Astrocyte of the cerebellum (primary cell): ENCODE results near the gene UAP1.
A peak's percentile ranks its signal among the peaks of the same experiment; 100 is the strongest.

ENCODE experiments used
- DNase-seq: peaks from one replicate; pipeline ENCODE4 v3.0.0-alpha.2; 2011; ENCODE audit warnings: low read depth
- H3K4me3 ChIP-seq: 2 replicates; pipeline ENCODE4 v1.5.1; 2011; ENCODE audit warnings: mild to moderate bottlenecking, low read depth, low read length, moderate library complexity
- in situ Hi-C: cut with HindIII; loops from 2 replicates; pipeline ENCODE4 v1.10.0; 2017; ENCODE audit warnings: low sequenced_read_pairs
- TF ChIP-seq, protein P1 (sequence below): IDR thresholded peaks from 2 replicates; pipeline ENCODE4 v1.5.1; 2012; ENCODE audit warnings: low read length, low read depth, moderate library complexity, mild to moderate bottlenecking; ENCODE audit errors: missing control alignments

UAP1 gene

DNA sequence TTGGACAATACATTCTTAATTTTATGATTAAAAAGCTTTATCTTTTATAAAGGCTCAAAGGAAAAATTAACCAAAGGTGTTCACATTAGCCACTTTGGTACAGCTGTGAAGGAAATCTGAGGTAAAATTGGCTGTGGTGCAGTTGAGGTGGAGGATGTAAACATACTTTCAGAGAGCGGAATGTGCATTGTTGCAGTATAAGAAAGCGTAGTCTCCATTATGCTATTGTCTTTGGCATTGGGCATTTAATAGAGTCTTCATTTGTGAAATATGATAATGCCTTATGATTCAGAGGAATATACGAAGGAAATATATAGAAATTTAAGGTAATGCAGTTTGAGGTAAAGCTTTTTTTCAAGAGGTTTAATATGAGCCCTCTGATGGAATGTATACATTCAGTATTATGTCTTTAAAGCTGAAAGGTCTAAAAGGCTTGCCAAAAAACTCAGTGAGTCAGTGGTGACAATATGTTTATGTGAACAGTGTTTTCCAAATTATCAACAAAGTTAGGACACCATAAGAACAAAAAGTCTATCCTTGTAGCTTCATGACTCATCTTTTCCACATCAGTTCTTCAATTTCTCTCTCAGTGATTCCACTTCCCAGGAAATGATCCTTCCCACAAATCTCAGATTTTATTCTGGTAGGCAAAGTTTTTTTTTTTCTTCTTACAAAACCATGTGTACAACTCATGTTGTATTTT is 43.9 kb downstream of the UAP1 start:
- TF ChIP-seq, protein P1, sequence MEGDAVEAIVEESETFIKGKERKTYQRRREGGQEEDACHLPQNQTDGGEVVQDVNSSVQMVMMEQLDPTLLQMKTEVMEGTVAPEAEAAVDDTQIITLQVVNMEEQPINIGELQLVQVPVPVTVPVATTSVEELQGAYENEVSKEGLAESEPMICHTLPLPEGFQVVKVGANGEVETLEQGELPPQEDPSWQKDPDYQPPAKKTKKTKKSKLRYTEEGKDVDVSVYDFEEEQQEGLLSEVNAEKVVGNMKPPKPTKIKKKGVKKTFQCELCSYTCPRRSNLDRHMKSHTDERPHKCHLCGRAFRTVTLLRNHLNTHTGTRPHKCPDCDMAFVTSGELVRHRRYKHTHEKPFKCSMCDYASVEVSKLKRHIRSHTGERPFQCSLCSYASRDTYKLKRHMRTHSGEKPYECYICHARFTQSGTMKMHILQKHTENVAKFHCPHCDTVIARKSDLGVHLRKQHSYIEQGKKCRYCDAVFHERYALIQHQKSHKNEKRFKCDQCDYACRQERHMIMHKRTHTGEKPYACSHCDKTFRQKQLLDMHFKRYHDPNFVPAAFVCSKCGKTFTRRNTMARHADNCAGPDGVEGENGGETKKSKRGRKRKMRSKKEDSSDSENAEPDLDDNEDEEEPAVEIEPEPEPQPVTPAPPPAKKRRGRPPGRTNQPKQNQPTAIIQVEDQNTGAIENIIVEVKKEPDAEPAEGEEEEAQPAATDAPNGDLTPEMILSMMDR, result no peak
- H3K4me3 ChIP-seq, result no peak overlapping the region
- in situ Hi-C loops, result no loop called here
- peak; percentile 82 for DNase-seq

DNA sequence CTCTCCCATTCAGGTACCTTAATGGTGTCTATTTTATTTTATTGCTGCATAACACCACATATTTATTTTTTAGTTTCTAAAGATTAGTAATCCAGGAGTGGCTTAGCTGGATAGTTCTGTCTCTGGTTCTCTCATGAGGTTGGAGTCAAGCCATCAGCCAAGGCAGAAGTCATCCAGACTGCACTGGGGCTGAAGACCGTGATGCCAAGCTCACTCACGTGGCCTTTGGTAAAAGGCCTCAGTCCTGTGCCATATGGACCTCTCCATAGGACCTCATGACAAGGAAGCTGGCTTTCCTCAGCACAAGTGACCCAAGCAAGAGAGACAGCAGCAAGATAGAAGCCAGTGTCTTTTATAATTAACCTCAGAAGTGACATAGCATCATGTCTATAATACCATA is 47.8 kb downstream of the UAP1 start:
- H3K4me3 ChIP-seq, result no peak overlapping the region
- TF ChIP-seq, protein P1, result no peak
- no peak for DNase-seq
- in situ Hi-C loops, result no loop called here

DNA sequence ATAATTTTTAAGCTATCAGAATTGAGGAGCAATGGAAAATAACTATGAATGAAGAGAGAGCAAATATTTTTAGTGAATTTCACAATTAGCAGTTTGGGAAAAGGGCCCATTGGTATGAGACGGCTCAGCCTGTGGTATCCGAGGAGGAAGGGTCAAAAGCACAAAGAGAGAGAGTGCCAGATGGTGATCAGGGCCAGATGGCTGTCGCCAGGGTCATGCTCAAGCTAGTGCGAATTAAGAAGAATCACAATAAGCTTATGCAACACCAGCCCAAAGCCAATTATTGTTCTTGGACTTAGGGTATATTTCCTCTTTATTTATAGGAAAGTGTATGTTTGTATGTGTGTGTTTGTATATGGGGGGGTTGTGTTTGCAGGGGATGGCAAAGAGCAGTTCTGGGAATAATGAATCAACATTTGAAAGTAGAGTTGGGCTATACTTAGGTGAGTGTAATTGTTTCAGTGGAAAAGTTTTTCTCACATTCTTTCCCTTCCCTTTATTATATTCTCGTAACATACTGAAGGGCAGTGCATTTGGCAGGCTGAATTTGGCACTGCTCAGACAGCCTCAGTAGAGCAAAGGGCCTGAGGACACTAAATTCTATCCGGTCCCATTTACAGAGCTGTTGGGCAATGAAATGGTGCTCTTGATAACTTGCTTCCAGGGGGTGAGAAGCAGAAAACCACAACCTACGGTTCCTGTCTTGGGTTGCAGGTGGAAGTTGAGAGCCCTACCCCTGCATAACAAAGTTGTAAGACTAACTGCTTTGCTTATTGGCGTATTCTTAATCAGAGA is 51.3 kb downstream of the UAP1 start:
- in situ Hi-C loops, result no loop called here
- H3K4me3 ChIP-seq, result no peak overlapping the region
- no peak for DNase-seq
- TF ChIP-seq, protein P1, result no peak

DNA sequence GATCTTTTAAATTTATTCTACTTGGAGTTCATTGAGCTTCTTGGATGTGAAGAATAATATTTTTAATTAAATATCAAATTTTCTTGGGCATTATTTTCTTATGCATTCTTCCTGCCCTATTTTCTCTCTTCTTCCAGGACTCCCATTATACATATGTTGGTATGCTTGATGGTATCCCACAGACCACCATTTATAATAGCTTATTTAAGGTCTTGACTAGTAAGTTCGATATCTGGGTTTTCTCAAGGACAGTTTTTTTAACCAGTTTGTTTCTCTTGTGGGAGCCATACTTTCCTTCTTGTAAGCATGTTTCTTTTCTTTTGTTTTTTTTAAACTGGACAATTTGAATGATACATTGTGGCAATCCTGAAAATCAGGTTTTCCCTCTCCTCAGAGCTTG is 55.3 kb downstream of the UAP1 start:
- no peak overlapping the region for H3K4me3 ChIP-seq
- in situ Hi-C loops, result no loop called here
- TF ChIP-seq, protein P1, result no peak
- no peak for DNase-seq

DNA sequence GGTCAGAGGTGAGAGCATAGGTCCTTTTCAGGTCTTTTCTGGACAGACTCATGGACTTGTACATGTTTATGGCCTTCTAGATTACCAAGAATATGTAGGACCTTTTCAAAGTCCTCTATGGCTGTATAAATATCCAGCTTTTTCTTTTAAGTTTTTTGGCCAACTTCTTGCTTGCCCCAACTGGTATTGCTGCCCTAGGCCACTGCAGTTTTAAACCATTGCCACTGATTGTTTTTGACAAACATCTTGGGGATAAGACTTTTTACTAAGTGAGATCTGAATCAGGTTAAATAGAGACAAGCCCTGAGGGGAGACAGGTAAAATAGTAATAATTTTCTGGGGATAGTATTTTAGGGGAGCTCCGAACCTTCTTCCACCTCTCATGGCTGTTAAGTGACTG is 56.0 kb downstream of the UAP1 start:
- TF ChIP-seq, protein P1, result no peak
- no peak overlapping the region for H3K4me3 ChIP-seq
- in situ Hi-C loops, result no loop called here
- DNase-seq, result no peak

DNA sequence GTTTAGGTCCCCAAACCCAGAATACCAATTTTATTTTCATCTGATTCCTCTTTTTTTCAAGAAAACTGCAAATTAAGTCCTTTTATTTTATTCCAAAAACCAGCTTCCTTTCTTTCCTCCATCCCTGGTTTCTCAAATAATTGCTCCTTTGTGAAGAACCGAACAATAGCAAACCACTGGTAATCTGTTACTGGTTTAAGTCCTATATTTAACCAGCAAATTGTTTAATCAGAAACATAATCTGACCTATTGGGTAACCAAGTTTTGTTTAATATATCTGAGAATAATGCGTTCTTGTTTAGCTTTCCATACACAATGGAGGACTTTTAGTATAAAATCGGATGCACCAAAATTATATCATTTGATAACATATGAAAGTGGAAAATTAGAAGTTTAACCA is 57.6 kb downstream of the UAP1 start:
- DNase-seq, result no peak
- H3K4me3 ChIP-seq, result no peak overlapping the region
- in situ Hi-C loops, result no loop called here
- TF ChIP-seq, protein P1, result no peak
